Keratinocyte (primary cell): ENCODE results near the gene AMBRA1. TPM values are rescaled to one million over a fixed set of nuclear protein-coding genes. Genes with fewer than 3 reads are reported as not detected.

Experiments used
- DNase-seq: peaks from one replicate; pipeline ENCODE4 v3.0.0-alpha.2; 2011; ENCODE audit warnings: low read depth, missing footprints, low spot score
- FAIRE-seq: peaks from 2 replicates; lab custom pipeline; 2011; peaks lifted over from hg19 to GRCh38; lab: Jason Lieb, UNC
- H2AFZ ChIP-seq: 2 replicates; pipeline ENCODE4 v1.6.0; 2012; ENCODE audit warnings: low read length, control low read depth, inconsistent platforms; ENCODE audit not compliant: control insufficient read depth
- H3K27ac ChIP-seq: 2 replicates; pipeline ENCODE4 v1.5.1; 2011; ENCODE audit warnings: low read length; ENCODE audit not compliant: control insufficient read depth, insufficient read depth
- H3K27me3 ChIP-seq: 3 replicates; pipeline ENCODE4 v1.6.0; 2011; ENCODE audit warnings: low read length; ENCODE audit not compliant: control insufficient read depth, insufficient read depth; ENCODE audit errors: extremely low read depth
- H3K36me3 ChIP-seq, 2 experiments: 2 replicates in 1 of 2; 3 replicates in 1 of 2; pipeline ENCODE4 v1.5.1; 2011; ENCODE audit warnings: low read length in 2 of 2, mild to moderate bottlenecking in 1 of 2; ENCODE audit not compliant: control insufficient read depth in 2 of 2, insufficient read depth in 2 of 2; ENCODE audit errors: extremely low read depth in 1 of 2
- H3K4me1 ChIP-seq: 3 replicates; pipeline ENCODE4 v1.5.1; 2011; ENCODE audit warnings: low read length; ENCODE audit not compliant: control insufficient read depth, insufficient read depth; ENCODE audit errors: extremely low read depth
- H3K4me2 ChIP-seq: 3 replicates; pipeline ENCODE4 v1.6.0; 2011; ENCODE audit warnings: low read depth, low read length; ENCODE audit not compliant: control insufficient read depth, insufficient read depth; ENCODE audit errors: extremely low read depth
- H3K4me3 ChIP-seq, 3 experiments: fragments of 200-600 bp in 1 of 3; sonication (generic) in 1 of 3; 2 replicates in 2 of 3; 3 replicates in 1 of 3; pipeline ENCODE4 v1.5.1; 2011 to 2016; ENCODE audit warnings: low read length in 3 of 3, mild to moderate bottlenecking in 3 of 3, control low read depth in 2 of 3, inconsistent platforms in 1 of 3, low read depth in 1 of 3, mixed read lengths in 1 of 3, mixed run types in 1 of 3, moderate library complexity in 1 of 3; ENCODE audit not compliant: control insufficient read depth in 2 of 3, insufficient read depth in 2 of 3; ENCODE audit errors: extremely low read depth in 1 of 3
- H3K79me2 ChIP-seq: 2 replicates; pipeline ENCODE4 v1.6.0; 2012; ENCODE audit warnings: low read length; ENCODE audit not compliant: control insufficient read depth, insufficient read depth
- H3K9ac ChIP-seq: 3 replicates; pipeline ENCODE4 v1.6.0; 2011; ENCODE audit warnings: low read length; ENCODE audit not compliant: control insufficient read depth, insufficient read depth; ENCODE audit errors: extremely low read depth
- H3K9me1 ChIP-seq: 3 replicates; pipeline ENCODE4 v1.6.0; 2011; ENCODE audit warnings: low read length; ENCODE audit not compliant: control insufficient read depth, insufficient read depth; ENCODE audit errors: extremely low read depth
- H3K9me3 ChIP-seq: 2 replicates; pipeline ENCODE4 v1.5.1; 2012; ENCODE audit warnings: low read depth, low read length; ENCODE audit not compliant: control insufficient read depth
- H4K20me1 ChIP-seq: 3 replicates; pipeline ENCODE4 v1.6.0; 2011; ENCODE audit warnings: low read length; ENCODE audit not compliant: control insufficient read depth, insufficient read depth; ENCODE audit errors: extremely low read depth
- EZH2 ChIP-seq: IDR thresholded peaks from one replicate; pipeline ENCODE4 v1.6.1; 2012; ENCODE audit warnings: inconsistent platforms, mild to moderate bottlenecking, low read length, moderate library complexity
- dilution Hi-C: fragments of 300-500 bp; cut with MboI; formaldehyde crosslinking; loops from one replicate; pipeline ENCODE4 v1.7.0; 2020; ENCODE audit warnings: low sequenced_read_pairs; ENCODE audit not compliant: extremely low pct_ligation_motif_present
- polyA plus RNA-seq, 5 experiments: library from polyadenylated mRNA; depleted of rRNA in 3 of 5; stranded (reverse) in 3 of 5; stranded (forward) in 1 of 5; unstranded in 1 of 5; fragments of >200 nt; gene quantifications; 1 replicate in 1 of 5; 2 replicates in 3 of 5; 3 replicates in 1 of 5; pipeline versions ENCODE4 v1.2.1 to v1.2.3, GENCODE V29; 2011 to 2012; ENCODE audit warnings: missing spikeins in 2 of 5, low read depth in 1 of 5, low replicate concordance in 1 of 5
- TF ChIP-seq, protein P1 (sequence below), 3 experiments: IDR thresholded peaks in 1 of 3; conservative IDR thresholded peaks in 1 of 3; optimal IDR thresholded peaks in 1 of 3; 2 replicates in 2 of 3; 3 replicates in 1 of 3; pipeline versions ENCODE3 to v1.5.1; 2011; ENCODE audit warnings: low read length in 3 of 3, mild to moderate bottlenecking in 3 of 3, moderate library complexity in 2 of 3, control low read depth in 1 of 3, inconsistent platforms in 1 of 3; ENCODE audit not compliant: insufficient read depth in 2 of 3; ENCODE audit errors: extremely low read depth in 1 of 3

The AMBRA1 gene
- polyA plus RNA-seq, 1 donor (not counting 4 experiments of a cell fraction or from before 2014, with no cell fraction given), result 10.5 TPM

DNA sequence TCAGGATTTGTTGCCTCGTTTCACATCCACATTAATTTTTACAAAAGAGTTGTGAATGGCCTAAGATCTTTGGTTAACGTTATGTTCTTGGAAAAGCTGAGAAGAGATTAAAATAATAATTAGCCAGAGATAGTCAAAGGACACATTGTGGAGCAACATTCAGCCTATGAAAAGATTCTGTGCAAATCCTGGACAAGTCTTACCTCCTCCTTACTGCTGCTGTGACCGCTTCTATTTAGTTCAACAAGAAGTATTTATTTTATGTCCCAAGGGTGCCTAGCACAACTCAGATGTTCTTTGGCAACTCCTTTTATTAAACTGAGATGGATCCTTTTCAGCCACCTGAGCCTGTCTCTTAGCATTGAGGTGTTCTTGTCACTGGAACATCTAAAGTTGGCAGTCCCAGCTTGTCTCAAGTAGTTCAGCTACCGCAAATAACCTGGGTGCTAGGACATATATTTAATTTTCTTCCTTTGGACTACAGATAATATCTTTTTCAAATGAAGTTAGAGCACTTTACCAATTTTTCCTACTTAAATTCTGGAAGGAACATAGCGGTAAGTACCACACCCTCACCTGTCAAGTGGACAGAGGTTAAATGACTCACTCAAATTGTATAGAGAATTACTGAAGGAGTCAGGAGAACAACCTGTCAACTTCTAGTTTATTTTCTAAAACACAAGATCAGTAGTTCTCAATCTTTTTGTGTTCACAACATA is 121.7 kb downstream of the AMBRA1 start:
- Histone ChIP-seq H3K9ac (no peak overlapping the region), H3K4me1 (peaks cover 36% of the 10 kb centered on the region), H3K9me1 (peaks cover 2% of the 10 kb centered on the region), H3K4me2 (no peak overlapping the region), H2AFZ (no peak overlapping the region), H3K4me3 (no peak overlapping the region), H3K27ac (no peak overlapping the region), H3K36me3 (peaks cover 0 to 1% of the 10 kb centered on the region in 2 experiments), H3K9me3 (no peaks in the 10 kb centered on the region), H3K27me3 (no peaks in the 10 kb centered on the region), H3K79me2 (no peaks in the 10 kb centered on the region), H4K20me1 (no peaks in the 10 kb centered on the region)
- dilution Hi-C loops, result no loop called here
- TF ChIP-seq, protein P1, sequence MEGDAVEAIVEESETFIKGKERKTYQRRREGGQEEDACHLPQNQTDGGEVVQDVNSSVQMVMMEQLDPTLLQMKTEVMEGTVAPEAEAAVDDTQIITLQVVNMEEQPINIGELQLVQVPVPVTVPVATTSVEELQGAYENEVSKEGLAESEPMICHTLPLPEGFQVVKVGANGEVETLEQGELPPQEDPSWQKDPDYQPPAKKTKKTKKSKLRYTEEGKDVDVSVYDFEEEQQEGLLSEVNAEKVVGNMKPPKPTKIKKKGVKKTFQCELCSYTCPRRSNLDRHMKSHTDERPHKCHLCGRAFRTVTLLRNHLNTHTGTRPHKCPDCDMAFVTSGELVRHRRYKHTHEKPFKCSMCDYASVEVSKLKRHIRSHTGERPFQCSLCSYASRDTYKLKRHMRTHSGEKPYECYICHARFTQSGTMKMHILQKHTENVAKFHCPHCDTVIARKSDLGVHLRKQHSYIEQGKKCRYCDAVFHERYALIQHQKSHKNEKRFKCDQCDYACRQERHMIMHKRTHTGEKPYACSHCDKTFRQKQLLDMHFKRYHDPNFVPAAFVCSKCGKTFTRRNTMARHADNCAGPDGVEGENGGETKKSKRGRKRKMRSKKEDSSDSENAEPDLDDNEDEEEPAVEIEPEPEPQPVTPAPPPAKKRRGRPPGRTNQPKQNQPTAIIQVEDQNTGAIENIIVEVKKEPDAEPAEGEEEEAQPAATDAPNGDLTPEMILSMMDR (optimal IDR thresholded peaks at IDR 0.05 in 1 of 3, IDR thresholded peaks at IDR 0.05 in 1 of 3, conservative IDR thresholded peaks at IDR 0.05 in 1 of 3; ENCODE audit: extremely low read depth in 1 of 3, insufficient read depth in 2 of 3, low read length in 3 of 3), result no peak
- no peak for TF ChIP-seq EZH2
- FAIRE-seq (no peak), DNase-seq (no peak)

- no peaks in the 10 kb centered on the region for H3K9me3 ChIP-seq
- dilution Hi-C loops, result no loop called here
- H3K36me3 ChIP-seq, result peaks cover 0 to 1% of the 10 kb centered on the region in 2 experiments
- no peak overlapping the region for H3K4me2 ChIP-seq
- peaks cover 29% of the 10 kb centered on the region for H3K4me1 ChIP-seq
- H3K79me2 ChIP-seq, result no peaks in the 10 kb centered on the region
- H3K9ac ChIP-seq, result no peak overlapping the region
- no peaks in the 10 kb centered on the region for H3K27me3 ChIP-seq
- peaks cover 2% of the 10 kb centered on the region for H3K9me1 ChIP-seq
- H2AFZ ChIP-seq, result no peak overlapping the region
- no peak overlapping the region for H3K27ac ChIP-seq
- TF ChIP-seq EZH2, result no peak
- TF ChIP-seq, protein P1 (optimal IDR thresholded peaks at IDR 0.05 in 1 of 3, IDR thresholded peaks at IDR 0.05 in 1 of 3, conservative IDR thresholded peaks at IDR 0.05 in 1 of 3; ENCODE audit: extremely low read depth in 1 of 3, insufficient read depth in 2 of 3, low read length in 3 of 3), result no peak
- FAIRE-seq (no peak), DNase-seq (no peak)
- H3K4me3 ChIP-seq, result no peak overlapping the region
- H4K20me1 ChIP-seq, result no peaks in the 10 kb centered on the region
Observed at GRCh38 chr11:46469926-46470325, 123.9 kb downstream of the AMBRA1 start.
